GM19452 (cell line): ENCODE results near the gene RESP18.
A peak's percentile ranks its signal among the peaks of the same experiment; 100 is the strongest.

ENCODE experiments used
- ATAC-seq: cut with Tn5 transposase; IDR thresholded peaks from one replicate; pipeline ENCODE4 v1.9.1; 2021; ENCODE audit not compliant: unreplicated experiment

The RESP18 gene

GRCh38 chr2:219332542-219332941 is at the start of gene RESP18:
Gene RESP18 (minus strand): TSS chr2:219332744.
- ATAC-seq: no peak

- ATAC-seq: no peak
These were observed 48.9 kb upstream of the RESP18 start for GRCh38 chr2:219381448-219381847.

- ATAC-seq: no peak
These were observed 48.4 kb upstream of the RESP18 start for GRCh38 chr2:219380926-219381325.

GRCh38 chr2:219378163-219378851 is 45.8 kb upstream of the RESP18 start:
- no peak for ATAC-seq

DNA sequence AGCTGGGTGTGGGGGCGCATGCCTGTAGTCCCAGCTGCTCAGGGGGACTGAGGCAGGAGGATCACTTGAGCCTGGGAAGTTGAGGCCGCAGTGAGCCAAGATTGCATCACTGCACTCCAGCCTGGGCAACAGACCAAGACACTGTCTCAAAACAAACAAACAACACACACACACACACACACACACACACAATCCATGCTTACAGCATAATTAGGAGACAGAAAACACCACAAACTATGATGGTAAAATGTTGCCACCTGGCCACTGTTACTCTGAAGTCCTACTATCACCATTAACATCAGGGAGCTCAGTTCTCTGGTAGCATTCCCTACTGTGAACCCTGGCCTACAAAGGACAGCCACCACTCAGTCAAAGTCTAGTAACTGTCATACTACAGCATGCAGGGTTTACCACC is 36.9 kb upstream of the RESP18 start:
- no peak for ATAC-seq

DNA sequence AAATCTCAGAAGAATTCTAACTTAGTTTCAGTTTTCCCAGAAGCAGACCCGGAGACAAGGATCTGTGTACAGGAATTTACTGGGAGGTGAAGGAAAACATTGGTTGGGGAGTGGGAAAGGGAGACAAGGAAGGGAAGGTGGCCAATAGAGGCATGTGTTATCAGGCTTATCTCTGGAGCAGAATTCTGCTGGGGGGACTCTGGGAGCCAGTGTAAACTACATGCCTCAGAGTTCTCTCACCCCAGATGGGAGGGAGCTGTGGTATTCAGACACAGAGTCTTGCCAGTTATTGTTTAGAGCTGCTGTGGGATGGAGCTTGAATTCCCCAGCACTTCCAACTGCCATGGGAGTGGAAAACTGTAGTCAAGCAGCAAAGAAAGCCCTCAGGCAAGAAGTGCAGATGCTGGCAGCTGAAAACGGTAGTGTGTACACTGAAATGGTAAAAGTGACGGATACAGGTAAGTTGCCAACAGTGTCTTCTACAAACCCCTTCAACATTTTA is 36.2 kb upstream of the RESP18 start:
- ATAC-seq: no peak

GRCh38 chr2:219362524-219363164 is 30.1 kb upstream of the RESP18 start:
- peak; percentile 90 for ATAC-seq

- ATAC-seq: no peak
These were observed 29.5 kb upstream of the RESP18 start for GRCh38 chr2:219362072-219362471.

DNA sequence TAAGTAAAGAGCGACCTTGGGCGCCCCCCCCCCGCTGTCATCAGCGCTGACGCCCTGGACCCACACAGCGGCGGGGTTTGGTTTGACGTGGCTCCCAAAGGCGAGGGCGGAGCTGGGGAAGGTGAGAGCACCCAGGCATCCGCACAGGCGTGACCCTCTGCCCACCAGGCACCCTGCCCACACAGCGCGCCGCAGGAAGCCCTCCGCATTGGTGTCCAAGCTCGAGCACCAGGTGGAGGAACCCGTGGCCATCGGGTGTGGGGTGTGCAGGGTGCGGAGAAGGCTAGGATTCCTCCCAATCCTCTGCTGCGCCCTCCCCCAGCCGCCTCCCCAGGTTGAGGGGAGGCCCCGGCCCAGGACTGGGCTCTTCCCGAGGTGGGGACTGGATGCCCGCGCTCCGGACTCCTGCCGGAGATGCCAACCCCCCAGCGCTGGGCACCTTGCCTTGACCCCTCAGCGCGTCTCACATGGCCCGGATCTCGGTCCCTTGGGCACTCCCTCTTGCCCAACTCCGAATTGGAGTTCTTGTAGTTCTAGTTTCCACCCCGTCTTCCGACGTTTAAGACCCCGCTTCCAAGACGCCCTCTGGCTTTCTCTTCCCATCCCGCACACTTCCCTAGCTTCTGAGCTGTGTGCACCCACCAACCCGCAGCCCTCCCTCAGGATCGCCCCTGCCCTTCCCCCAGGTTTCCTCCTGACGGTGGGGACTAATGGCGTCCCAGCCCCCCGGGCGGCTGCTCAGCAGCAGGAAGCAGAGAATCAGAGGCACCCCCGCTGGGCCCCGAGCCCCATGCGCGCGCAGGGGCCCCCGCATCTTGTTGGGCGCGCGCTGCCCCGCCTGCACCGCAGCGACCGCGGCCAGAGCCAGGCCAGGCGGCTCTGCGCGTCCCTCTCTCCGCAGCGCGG is 25.9 kb upstream of the RESP18 start:
- no peak for ATAC-seq

- no peak for ATAC-seq
These were observed 24.3 kb upstream of the RESP18 start for GRCh38 chr2:219356834-219357233.

- ATAC-seq: no peak
These were observed 22.0 kb upstream of the RESP18 start for GRCh38 chr2:219354582-219354981.

DNA sequence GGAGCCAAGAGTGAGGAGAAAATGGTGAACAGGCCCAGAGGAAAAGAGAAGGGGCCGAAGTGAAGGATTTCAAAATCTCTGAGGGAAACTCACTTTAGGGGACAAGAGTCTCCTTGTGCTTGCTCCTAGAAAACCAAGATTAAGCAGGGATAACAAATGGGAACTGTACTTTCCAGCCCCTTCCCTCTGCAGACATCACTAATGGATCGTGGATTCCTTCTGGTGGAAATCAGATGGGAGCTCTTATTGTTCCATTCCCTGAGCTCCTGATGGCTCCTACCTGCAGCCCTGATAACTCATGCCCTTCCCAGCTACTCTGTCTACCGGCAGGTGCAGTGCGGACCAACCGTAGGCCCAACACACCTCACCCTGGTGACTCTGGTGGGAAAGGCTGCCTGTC is 20.6 kb upstream of the RESP18 start:
- no peak for ATAC-seq

GRCh38 chr2:219352448-219353023 is 20.0 kb upstream of the RESP18 start:
- ATAC-seq: no peak

- ATAC-seq: no peak
These were observed 18.2 kb upstream of the RESP18 start for GRCh38 chr2:219350710-219351221.

- ATAC-seq: no peak
These were observed 17.7 kb upstream of the RESP18 start for GRCh38 chr2:219350215-219350614.

DNA sequence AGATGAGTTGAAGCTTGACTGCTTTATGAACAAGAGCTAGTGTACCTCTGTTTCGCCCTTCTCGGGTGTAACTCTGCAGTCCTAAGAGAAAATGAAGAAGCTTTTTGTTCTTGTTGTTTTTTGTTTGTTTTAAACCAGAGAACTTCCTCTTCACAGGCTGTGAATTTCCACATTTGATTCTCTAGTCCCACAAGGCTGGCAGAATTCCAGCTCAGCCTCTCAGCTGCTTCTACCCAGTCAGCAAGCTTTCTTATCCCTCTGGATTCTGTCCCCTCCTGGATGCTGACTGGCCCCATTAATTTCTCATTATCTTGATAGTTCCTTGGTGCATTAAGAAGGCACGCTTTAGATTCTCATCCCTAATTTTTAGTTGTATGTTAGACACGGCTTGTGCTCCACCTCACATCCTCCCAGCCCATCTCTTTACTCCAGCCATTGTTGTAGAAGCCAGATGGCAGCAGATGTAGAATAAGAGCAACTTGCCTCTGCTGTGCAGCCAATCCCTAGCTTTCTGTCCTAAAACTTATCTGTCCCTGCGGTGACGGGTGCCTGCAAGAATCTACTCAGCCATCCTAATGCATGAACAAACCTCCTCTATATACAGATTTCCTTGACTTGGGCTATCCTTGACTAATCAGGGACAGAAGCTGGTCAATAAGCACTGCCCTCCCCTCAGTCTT is 12.3 kb upstream of the RESP18 start:
- ATAC-seq: no peak

DNA sequence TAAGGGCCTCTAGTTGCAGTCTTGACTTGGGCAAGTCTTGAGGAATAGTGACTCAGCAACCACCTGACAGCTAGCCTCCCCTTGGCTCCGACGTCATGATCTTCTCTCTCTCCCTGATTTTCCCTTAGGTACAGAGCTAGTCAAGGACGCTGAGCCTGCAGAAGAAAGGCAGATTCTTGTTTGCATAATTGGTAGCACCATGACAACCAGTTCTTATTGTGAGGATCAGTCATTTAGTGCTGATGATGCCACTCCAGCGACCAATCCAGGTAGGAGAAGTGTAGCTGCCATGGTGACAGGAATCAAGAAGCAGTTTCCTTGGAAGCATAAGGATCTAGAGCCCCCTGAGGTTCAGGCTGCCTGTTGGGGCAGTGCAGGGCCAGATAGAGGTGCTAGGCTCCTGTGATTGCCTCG is 2.8 kb upstream of the RESP18 start:
- ATAC-seq: no peak

DNA sequence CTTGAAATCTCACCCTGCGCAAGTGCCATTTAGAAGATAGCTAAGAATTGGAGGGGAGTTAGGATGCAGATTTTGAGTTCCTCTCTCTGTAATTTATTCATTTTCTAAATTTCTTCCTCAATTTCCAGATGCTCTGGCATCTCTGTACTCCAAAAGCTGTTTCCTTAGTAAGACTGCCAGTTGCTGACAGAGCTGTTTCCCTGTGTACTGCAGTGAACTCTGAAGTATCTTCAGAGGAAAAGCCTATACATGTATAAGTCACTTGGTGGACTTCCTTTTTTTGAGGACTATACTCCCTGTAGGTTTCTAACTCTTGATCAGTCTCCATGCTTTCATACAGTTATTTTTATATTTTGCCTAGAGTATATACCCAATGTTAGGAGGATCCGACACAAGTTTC is 1.5 kb upstream of the RESP18 start:
- no peak for ATAC-seq

GRCh38 chr2:219331560-219332213 is 857 bp downstream of the RESP18 start:
- ATAC-seq: no peak

DNA sequence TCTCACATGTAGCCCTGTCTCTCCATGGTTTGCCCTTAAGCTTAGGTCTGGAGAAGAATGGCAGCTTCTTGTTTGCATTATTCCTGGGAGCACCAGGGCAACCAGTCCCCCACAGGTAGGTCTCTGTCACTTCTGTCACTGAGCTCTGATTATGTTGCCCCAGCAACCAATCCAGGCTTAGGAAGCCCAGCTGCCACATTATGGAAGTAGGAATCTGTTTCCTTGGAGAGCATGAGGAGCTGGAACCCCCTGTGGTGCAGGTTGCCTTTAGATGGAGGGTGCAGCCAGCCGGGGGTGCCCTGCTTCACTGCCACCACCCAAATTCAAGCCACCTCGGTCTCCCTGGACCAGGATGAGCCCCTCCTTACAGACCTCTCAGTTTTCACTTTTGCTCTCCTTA is 4.8 kb downstream of the RESP18 start:
- no peak for ATAC-seq
